K562 (cell line): Measurements from ENCODE around the gene THBS1.

Experiments
- CCAR2 ChIP-seq: fragments of 200-400 bp; formaldehyde crosslinking; IDR thresholded peaks from 2 replicates; pipeline ENCODE4 v1.6.1; 2017; ENCODE audit warnings: mild to moderate bottlenecking, low read depth, low read length
- ZHX1 ChIP-seq: fragments of 150-350 bp; conservative IDR thresholded peaks from 2 replicates; pipeline ENCODE4 v1.6.1; 2014; ENCODE audit warnings: low read length

GRCh38 chr15:39623529-39623931, 42.7 kb downstream of the THBS1 start:
- TF ChIP-seq CCAR2: no peak
- TF ChIP-seq ZHX1: no peak
